ENCODE measurements around the gene EXT2. TPM values are rescaled to one million over a fixed set of nuclear protein-coding genes. Genes with fewer than 3 reads are reported as not detected.

The EXT2 gene
- total RNA-seq, 1 experiment from 2014 or later: 42.9 TPM

GRCh38 chr11:44207292-44207691 lies 111.8 kb downstream of the EXT2 start:
- H3K9me3 ChIP-seq (ENCODE audit: control insufficient read depth, low read depth, low read length): no peaks in the 10 kb centered on the region
- no peak overlapping the region for H4K5ac ChIP-seq (ENCODE audit: insufficient read length, low read depth, low read length)
- H3K36me3 Mint-ChIP-seq (ENCODE audit: insufficient read depth in 1 of 3, low read depth in 3 of 3): peaks cover 6 to 7% (median 6%) of the 10 kb centered on the region in 3 experiments; a peak in 6 of 7 replicates
- H3K23me2 ChIP-seq (ENCODE audit: insufficient read length, low read depth, low read length, poor library complexity, severe bottlenecking): no peaks in the 10 kb centered on the region
- H3K56ac ChIP-seq (ENCODE audit: insufficient read length, low read depth, low read length): no peak overlapping the region
- H2BK12ac ChIP-seq (ENCODE audit: insufficient read length, low read depth, low read length): no peak overlapping the region
- no peak overlapping the region for H4K91ac ChIP-seq (ENCODE audit: insufficient read length, low read depth, low read length)
- H3K27ac ChIP-seq (ENCODE audit: insufficient read length, low read depth, low read length): no peak overlapping the region
- no peak overlapping the region for H3K23ac ChIP-seq (ENCODE audit: insufficient read length, low read depth, low read length)
- no peak for DNase-seq
- H3K4me2 ChIP-seq (ENCODE audit: insufficient read depth, insufficient read length, low read length): no peak overlapping the region
- peak overlapping the region; percentile 3 to 83 (median 41); a peak in 3 of 7 replicates for H3K27ac Mint-ChIP-seq
- H3K79me1 ChIP-seq (ENCODE audit: insufficient read depth, low read depth, low read length, poor library complexity, severe bottlenecking): no peaks in the 10 kb centered on the region
- H4K8ac ChIP-seq (replicated peaks; ENCODE audit: insufficient read length, low read depth, low read length): no peak overlapping the region
- no peak overlapping the region for H3K9ac ChIP-seq (ENCODE audit: extremely low read depth, insufficient read length, low read length)
- no peaks in the 10 kb centered on the region for H3K27me3 ChIP-seq (ENCODE audit: insufficient read depth, low read length)
- no peak overlapping the region for H3T11ph ChIP-seq (ENCODE audit: low read length)
- no peak overlapping the region for H3K18ac ChIP-seq (ENCODE audit: insufficient read length, low read depth, low read length)
- no peak overlapping the region for H3K4ac ChIP-seq (ENCODE audit: low read depth, low read length)
- H3K4me3 Mint-ChIP-seq: no peak overlapping the region
- no peak for TF ChIP-seq CTCF (conservative IDR thresholded peaks at IDR 0.05)
- H3K79me2 ChIP-seq (ENCODE audit: insufficient read depth, low read length): no peaks in the 10 kb centered on the region
- peaks cover 5% of the 10 kb centered on the region in 2 experiments; a peak in 3 of 5 replicates for H3K9me3 Mint-ChIP-seq
- no peak overlapping the region for H2AFZ ChIP-seq (ENCODE audit: low read length)
- no peak overlapping the region for H3K14ac ChIP-seq (ENCODE audit: insufficient read depth, low read length)
- peaks cover 0 to 7% of the 10 kb centered on the region in 2 experiments; a peak in 1 of 4 replicates for H3K4me1 Mint-ChIP-seq
- H3K4me1 ChIP-seq (ENCODE audit: insufficient read depth, low read length): no peaks in the 10 kb centered on the region
- no CpG with 5 or more reads among the region's 7 CpGs for WGBS (ENCODE audit: extremely low coverage, insufficient read length, low lambda C conversion rate)
- H2BK15ac ChIP-seq (ENCODE audit: low read depth, low read length): no peak overlapping the region
- no peaks in the 10 kb centered on the region for H3K27me3 Mint-ChIP-seq (ENCODE audit: low read depth)
- H2BK20ac ChIP-seq (ENCODE audit: low read depth, low read length, poor library complexity, severe bottlenecking): no peak overlapping the region
- H2BK120ac ChIP-seq (ENCODE audit: low read depth, low read length, poor library complexity, severe bottlenecking): no peak overlapping the region
- no peak overlapping the region for H2BK5ac ChIP-seq (ENCODE audit: insufficient read length, low read length)
- no peaks in the 10 kb centered on the region for H4K20me1 ChIP-seq (ENCODE audit: control insufficient read depth, insufficient read depth, insufficient read length)
- no peak overlapping the region for H2AK5ac ChIP-seq (ENCODE audit: insufficient read length, low read length)
